Measurements from ENCODE around the gene ALK. TPM values are rescaled to one million over a fixed set of nuclear protein-coding genes. Genes with fewer than 3 reads are reported as not detected.

The ALK gene
- total RNA-seq, 1 experiment from 2014 or later: not detected

DNA sequence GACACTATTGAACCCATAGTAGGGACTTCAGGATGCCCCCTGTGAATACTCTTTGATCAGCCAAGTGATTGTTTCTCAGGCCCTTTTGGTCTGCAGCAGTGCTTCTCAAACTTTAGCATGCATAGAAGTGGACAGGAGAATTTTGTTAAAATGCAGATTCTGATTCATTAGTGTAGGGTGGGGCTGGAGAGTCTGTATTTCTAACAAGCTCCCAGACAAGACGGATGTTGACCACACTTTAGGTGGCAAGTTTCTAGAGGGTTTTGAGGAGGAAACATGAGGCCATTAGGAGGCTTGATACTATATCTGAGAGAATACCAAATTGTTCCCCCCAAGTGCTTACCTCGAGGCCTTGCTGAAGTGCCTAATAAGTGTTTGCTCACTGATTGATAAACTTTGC is 488.3 kb downstream of the ALK start:
- H4K91ac ChIP-seq (ENCODE audit: insufficient read length, low read depth, low read length): no peak overlapping the region
- H3K23me2 ChIP-seq (ENCODE audit: insufficient read length, low read depth, low read length, poor library complexity, severe bottlenecking): no peaks in the 10 kb centered on the region
- H2BK15ac ChIP-seq (ENCODE audit: low read depth, low read length): no peak overlapping the region
- H3K56ac ChIP-seq (ENCODE audit: insufficient read length, low read depth, low read length): no peak overlapping the region
- no peak overlapping the region for H2AK5ac ChIP-seq (ENCODE audit: insufficient read length, low read length)
- H2BK5ac ChIP-seq (ENCODE audit: insufficient read length, low read length): no peak overlapping the region
- no peak overlapping the region for H2BK120ac ChIP-seq (ENCODE audit: low read depth, low read length, poor library complexity, severe bottlenecking)
- no peaks in the 10 kb centered on the region for H3K79me2 ChIP-seq (ENCODE audit: insufficient read depth, low read length)
- H3K4me1 ChIP-seq (ENCODE audit: insufficient read depth, low read length): no peaks in the 10 kb centered on the region
- Mint-ChIP-seq H3K27me3 (ENCODE audit: low read depth) (no peaks in the 10 kb centered on the region), H3K9me3 (no peaks in the 10 kb centered on the region), H3K4me3 (no peak overlapping the region), H3K36me3 (ENCODE audit: insufficient read depth in 1 of 3, low read depth in 3 of 3) (no peaks in the 10 kb centered on the region), H3K4me1 (peaks cover 10 to 11% of the 10 kb centered on the region in 2 experiments), H3K27ac (no peak overlapping the region)
- H3K9ac ChIP-seq (ENCODE audit: extremely low read depth, insufficient read length, low read length): no peak overlapping the region
- H3K4ac ChIP-seq (ENCODE audit: low read depth, low read length): no peak overlapping the region
- TF ChIP-seq, protein P1, sequence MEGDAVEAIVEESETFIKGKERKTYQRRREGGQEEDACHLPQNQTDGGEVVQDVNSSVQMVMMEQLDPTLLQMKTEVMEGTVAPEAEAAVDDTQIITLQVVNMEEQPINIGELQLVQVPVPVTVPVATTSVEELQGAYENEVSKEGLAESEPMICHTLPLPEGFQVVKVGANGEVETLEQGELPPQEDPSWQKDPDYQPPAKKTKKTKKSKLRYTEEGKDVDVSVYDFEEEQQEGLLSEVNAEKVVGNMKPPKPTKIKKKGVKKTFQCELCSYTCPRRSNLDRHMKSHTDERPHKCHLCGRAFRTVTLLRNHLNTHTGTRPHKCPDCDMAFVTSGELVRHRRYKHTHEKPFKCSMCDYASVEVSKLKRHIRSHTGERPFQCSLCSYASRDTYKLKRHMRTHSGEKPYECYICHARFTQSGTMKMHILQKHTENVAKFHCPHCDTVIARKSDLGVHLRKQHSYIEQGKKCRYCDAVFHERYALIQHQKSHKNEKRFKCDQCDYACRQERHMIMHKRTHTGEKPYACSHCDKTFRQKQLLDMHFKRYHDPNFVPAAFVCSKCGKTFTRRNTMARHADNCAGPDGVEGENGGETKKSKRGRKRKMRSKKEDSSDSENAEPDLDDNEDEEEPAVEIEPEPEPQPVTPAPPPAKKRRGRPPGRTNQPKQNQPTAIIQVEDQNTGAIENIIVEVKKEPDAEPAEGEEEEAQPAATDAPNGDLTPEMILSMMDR (conservative IDR thresholded peaks at IDR 0.05): no peak
- H4K5ac ChIP-seq (ENCODE audit: insufficient read length, low read depth, low read length): no peak overlapping the region
- no peak overlapping the region for H3K23ac ChIP-seq (ENCODE audit: insufficient read length, low read depth, low read length)
- no peaks in the 10 kb centered on the region for H3K27me3 ChIP-seq (ENCODE audit: insufficient read depth, low read length)
- H3K18ac ChIP-seq (ENCODE audit: insufficient read length, low read depth, low read length): no peak overlapping the region
- no peak for DNase-seq
- no peak overlapping the region for H3K14ac ChIP-seq (ENCODE audit: insufficient read depth, low read length)
- H2AFZ ChIP-seq (ENCODE audit: low read length): no peak overlapping the region
- no peaks in the 10 kb centered on the region for H3K9me3 ChIP-seq (ENCODE audit: control insufficient read depth, low read depth, low read length)
- no peak overlapping the region for H4K8ac ChIP-seq (replicated peaks; ENCODE audit: insufficient read length, low read depth, low read length)
- no peaks in the 10 kb centered on the region for H3K79me1 ChIP-seq (ENCODE audit: insufficient read depth, low read depth, low read length, poor library complexity, severe bottlenecking)
- no peak overlapping the region for H2BK20ac ChIP-seq (ENCODE audit: low read depth, low read length, poor library complexity, severe bottlenecking)
- H2BK12ac ChIP-seq (ENCODE audit: insufficient read length, low read depth, low read length): no peak overlapping the region
- no peak overlapping the region for H3K27ac ChIP-seq (ENCODE audit: insufficient read length, low read depth, low read length)
- no CpG with 5 or more reads among the region's 2 CpGs for WGBS (ENCODE audit: extremely low coverage, insufficient read length, low lambda C conversion rate)
- H3K4me2 ChIP-seq (ENCODE audit: insufficient read depth, insufficient read length, low read length): no peak overlapping the region
- no peak overlapping the region for H3T11ph ChIP-seq (ENCODE audit: low read length)
- H4K20me1 ChIP-seq (ENCODE audit: control insufficient read depth, insufficient read depth, insufficient read length): no peaks in the 10 kb centered on the region
